NT2/D1 (cell line): ENCODE measurements around the gene RTN4.

Source experiments
- DNase-seq: peaks from one replicate; pipeline ENCODE4 v3.0.0-alpha.2; 2011; ENCODE audit warnings: low read depth, low spot score
- H3K27me3 ChIP-seq: 2 replicates; pipeline ENCODE4 v1.6.0; 2011; ENCODE audit warnings: mild to moderate bottlenecking; ENCODE audit not compliant: insufficient read length, insufficient read depth
- H3K36me3 ChIP-seq: 2 replicates; pipeline ENCODE4 v1.6.1; 2011; ENCODE audit warnings: mild to moderate bottlenecking, low read length, mixed read lengths; ENCODE audit not compliant: insufficient read depth, insufficient read length
- H3K4me1 ChIP-seq: 2 replicates; pipeline ENCODE4 v1.5.1; 2011; ENCODE audit not compliant: insufficient read depth, insufficient read length
- H3K4me3 ChIP-seq: 2 replicates; pipeline ENCODE4 v1.5.1; 2011; ENCODE audit warnings: low read depth; ENCODE audit not compliant: insufficient read length
- H3K9ac ChIP-seq: 2 replicates; pipeline ENCODE4 v1.6.0; 2011; ENCODE audit warnings: low read depth; ENCODE audit not compliant: insufficient read length
- H3K9me3 ChIP-seq: 2 replicates; pipeline ENCODE4 v1.5.1; 2011; ENCODE audit warnings: mild to moderate bottlenecking, low read length; ENCODE audit not compliant: insufficient read depth
- SUZ12 ChIP-seq: IDR thresholded peaks from 2 replicates; pipeline ENCODE4 v1.6.1; 2011; ENCODE audit not compliant: insufficient read length, insufficient read depth; ENCODE audit errors: extremely low read depth
- YY1 ChIP-seq: IDR thresholded peaks from 2 replicates; pipeline ENCODE4 v1.6.1; 2011; ENCODE audit not compliant: insufficient read length, insufficient read depth
- ZNF274 ChIP-seq: IDR thresholded peaks from 2 replicates; pipeline ENCODE4 v1.6.1; 2011; ENCODE audit warnings: mild to moderate bottlenecking, low read depth, low read length

Gene RTN4

DNA sequence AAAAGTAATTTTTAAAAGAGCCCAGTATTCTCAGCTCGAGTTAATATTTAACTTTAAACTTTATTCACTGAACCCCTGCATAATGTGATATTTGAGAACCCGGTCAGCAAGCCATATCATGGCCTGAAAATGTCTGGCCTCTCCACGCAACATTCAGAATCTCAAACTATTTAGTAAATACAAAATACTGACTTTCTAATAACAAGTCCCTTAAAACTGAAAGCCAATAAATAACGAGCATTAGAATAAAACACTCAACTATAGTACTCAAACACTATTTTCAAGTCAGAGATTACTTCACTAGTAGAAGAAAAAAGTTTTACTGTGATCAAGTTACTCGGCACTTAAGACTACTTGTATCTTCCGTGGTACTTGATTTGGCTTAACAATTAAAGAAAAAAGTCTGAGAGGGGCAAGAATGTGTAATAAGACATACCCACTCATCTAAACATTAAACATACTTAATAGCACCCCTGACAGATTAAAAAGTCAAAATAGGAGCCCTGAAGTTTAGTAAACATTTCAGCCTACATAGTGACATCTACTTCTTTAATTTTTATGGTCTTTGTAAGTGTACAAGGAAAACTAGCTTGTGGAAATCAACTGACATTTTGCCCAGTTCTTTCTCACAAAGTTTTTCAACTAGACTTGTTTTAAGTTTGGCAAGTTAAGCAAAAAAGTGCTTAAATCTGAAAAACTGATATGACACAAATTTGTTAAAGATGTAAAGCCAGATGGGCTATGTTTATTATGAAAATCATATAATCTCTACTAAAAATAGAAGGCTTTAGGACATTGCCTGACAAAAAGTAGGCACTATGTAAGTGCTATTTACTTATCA is 38.2 kb downstream of the RTN4 start:
- Histone ChIP-seq H3K4me3 (no peak overlapping the region), H3K27me3 (no peaks in the 10 kb centered on the region), H3K36me3 (peaks cover 5% of the 10 kb centered on the region), H3K9me3 (peaks cover 9% of the 10 kb centered on the region), H3K4me1 (no peaks in the 10 kb centered on the region), H3K9ac (no peak overlapping the region)
- no peak for DNase-seq
- no peak for TF ChIP-seq YY1
- TF ChIP-seq ZNF274 = no peak
- TF ChIP-seq SUZ12 = no peak

GRCh38 chr2:55010915-55011314 is 39.3 kb downstream of the RTN4 start:
- H3K27me3 ChIP-seq = no peaks in the 10 kb centered on the region
- TF ChIP-seq YY1 (no peak), ZNF274 (no peak)
- H3K9ac ChIP-seq = no peak overlapping the region
- DNase-seq = no peak
- no peaks in the 10 kb centered on the region for H3K4me1 ChIP-seq
- H3K4me3 ChIP-seq = no peak overlapping the region
- H3K9me3 ChIP-seq = peaks cover 4% of the 10 kb centered on the region; the same call in 1 of the 2 replicates
- H3K36me3 ChIP-seq = peaks cover 5% of the 10 kb centered on the region

- DNase-seq = no peak
- Histone ChIP-seq H3K9me3 (no peaks in the 10 kb centered on the region), H3K36me3 (peaks cover 5% of the 10 kb centered on the region), H3K4me1 (no peaks in the 10 kb centered on the region), H3K4me3 (no peak overlapping the region), H3K9ac (no peak overlapping the region), H3K27me3 (no peaks in the 10 kb centered on the region)
- TF ChIP-seq ZNF274 = no peak
- no peak for TF ChIP-seq SUZ12
- no peak for TF ChIP-seq YY1
These were observed 40.1 kb downstream of the RTN4 start for GRCh38 chr2:55010149-55010591.

DNA sequence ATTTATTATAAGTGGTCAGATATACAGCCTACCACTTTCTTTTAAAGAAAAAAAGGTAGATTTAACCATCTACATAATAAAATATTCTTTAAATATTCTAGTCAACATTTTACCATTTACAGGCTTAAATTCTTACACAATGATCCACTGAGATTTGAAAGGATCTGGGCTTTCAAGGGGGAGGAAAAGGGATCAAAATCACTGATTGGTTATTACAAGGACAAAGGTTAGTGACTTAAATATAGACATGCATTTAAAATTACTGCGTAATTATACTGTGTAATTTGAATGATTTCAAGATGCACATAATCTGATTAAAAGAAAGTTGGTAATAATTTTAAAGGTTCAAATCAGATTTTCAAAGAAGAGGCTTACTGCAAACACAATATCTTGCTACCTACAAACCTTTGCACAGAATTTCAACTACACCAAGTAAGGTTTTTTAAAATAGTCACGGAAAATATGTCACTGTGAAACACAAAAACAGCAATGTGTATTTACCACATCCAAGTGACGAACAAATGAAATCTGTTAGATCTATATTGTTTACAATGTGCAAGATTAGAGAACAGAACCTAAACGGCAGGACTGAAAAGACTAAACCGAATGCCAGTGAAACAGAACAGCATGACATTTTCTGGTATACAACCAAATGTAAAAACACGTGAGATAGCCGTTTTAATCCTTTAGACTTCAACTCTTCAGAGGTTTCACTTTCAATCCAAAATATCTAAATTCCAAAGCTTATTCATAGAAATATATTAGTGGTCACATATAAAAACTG is 40.8 kb downstream of the RTN4 start:
- Histone ChIP-seq H3K4me3 (no peak overlapping the region), H3K9ac (no peak overlapping the region), H3K27me3 (no peaks in the 10 kb centered on the region), H3K4me1 (no peaks in the 10 kb centered on the region), H3K36me3 (peaks cover 5% of the 10 kb centered on the region), H3K9me3 (no peaks in the 10 kb centered on the region)
- no peak for DNase-seq
- TF ChIP-seq ZNF274 (no peak), YY1 (no peak)

- H3K36me3 ChIP-seq = no peaks in the 10 kb centered on the region
- H3K4me1 ChIP-seq = no peaks in the 10 kb centered on the region
- H3K4me3 ChIP-seq = no peak overlapping the region
- no peaks in the 10 kb centered on the region for H3K9me3 ChIP-seq
- H3K27me3 ChIP-seq = no peaks in the 10 kb centered on the region
- DNase-seq = no peak
- no peak for TF ChIP-seq ZNF274
- no peak for TF ChIP-seq SUZ12
- no peak for TF ChIP-seq YY1
- no peak overlapping the region for H3K9ac ChIP-seq
These were observed 43.9 kb downstream of the RTN4 start for GRCh38 chr2:55006306-55006705.

DNA sequence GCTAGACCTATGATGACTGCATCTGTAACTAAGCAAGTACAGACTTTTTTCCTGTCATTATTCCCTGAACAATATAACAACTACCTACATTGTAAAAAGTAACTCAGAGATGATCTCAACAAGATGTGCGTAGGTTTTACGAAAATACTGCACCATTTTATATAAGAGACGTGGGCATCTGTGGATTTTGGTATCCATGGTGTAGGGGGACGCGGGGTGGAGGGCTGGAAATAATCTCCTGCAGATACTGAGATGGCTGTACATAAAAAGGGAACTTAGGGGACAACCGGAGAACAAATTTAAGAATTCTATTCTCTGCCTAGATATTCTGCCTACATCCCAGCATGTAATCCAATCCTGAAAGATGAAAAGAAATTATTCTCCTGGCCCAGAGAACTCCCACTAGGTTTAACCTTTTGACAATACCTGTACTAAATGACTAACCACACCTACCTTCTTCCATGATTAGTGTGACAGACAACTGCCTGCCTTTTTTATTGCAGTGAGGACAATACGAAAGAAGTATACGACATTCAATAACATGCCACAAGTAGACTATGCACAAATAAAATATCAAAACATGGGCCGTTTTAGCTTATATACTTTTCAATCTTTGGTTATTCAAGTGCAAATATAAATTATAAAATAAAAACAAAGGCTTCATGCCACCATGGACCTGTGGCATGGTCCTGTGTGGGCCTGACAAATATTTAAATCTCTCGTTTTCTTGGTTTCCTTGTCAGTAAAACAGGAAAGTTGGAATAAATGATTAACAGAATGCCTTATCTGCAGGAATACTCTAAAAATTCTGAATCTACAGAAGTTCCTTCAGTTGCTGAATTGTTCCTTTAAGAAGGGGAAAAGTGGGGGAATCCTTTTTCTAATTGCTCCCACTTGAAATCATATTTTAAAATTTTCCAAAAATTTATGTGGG is 46.3 kb downstream of the RTN4 start:
- H3K4me1 ChIP-seq = no peaks in the 10 kb centered on the region

More for the DNA sequence above, 46.3 kb downstream of the RTN4 start:
- DNase-seq = no peak
- TF ChIP-seq YY1 = no peak
- TF ChIP-seq ZNF274 = no peak
- TF ChIP-seq SUZ12 = no peak
- Histone ChIP-seq H3K36me3 (no peaks in the 10 kb centered on the region), H3K4me3 (no peak overlapping the region), H3K9ac (no peak overlapping the region), H3K9me3 (no peaks in the 10 kb centered on the region), H3K27me3 (no peaks in the 10 kb centered on the region)
